OCI-LY3 (cell line): Measurements from ENCODE around the gene PCNX3.

Experiments used
- H2AFZ ChIP-seq: fragments of 200-600, 300-600 bp; shearing (Covaris generic); 2 replicates; pipeline ENCODE4 v1.6.0; 2014; ENCODE audit warnings: antibody characterized with exemption, low read depth, low read length
- H3K27ac ChIP-seq: fragments of 200-600, 300-600 bp; sonication (generic); 2 replicates; pipeline ENCODE4 v1.5.1; 2014; ENCODE audit warnings: mild to moderate bottlenecking, low read length, moderate library complexity, mixed read lengths
- H3K27me3 ChIP-seq: fragments of 200-600, 300-600 bp; sonication (generic); 2 replicates; pipeline ENCODE4 v1.6.1; 2014; ENCODE audit warnings: low read depth, low read length, mixed read lengths
- H3K36me3 ChIP-seq: fragments of 200-600, 300-600 bp; sonication (generic); replicated peaks from 2 replicates; pipeline ENCODE3; 2014; ENCODE audit warnings: low read depth, low read length, mixed read lengths
- H3K4me1 ChIP-seq: fragments of 300-600, 200-600 bp; sonication (generic); 2 replicates; pipeline ENCODE4 v1.6.1; 2014; ENCODE audit warnings: low read length, mixed read lengths
- H3K4me2 ChIP-seq: fragments of 200-600, 300-600 bp; sonication (generic); 2 replicates; pipeline ENCODE4 v1.6.1; 2014; ENCODE audit warnings: low read length, mixed read lengths
- H3K4me3 ChIP-seq: fragments of 300-600, 200-600 bp; sonication (generic); 2 replicates; pipeline ENCODE4 v1.5.1; 2014; ENCODE audit warnings: antibody characterized with exemption, mild to moderate bottlenecking, low read length, moderate library complexity
- H3K79me2 ChIP-seq: fragments of 300-600, 200-600 bp; shearing (Covaris generic); 2 replicates; pipeline ENCODE4 v1.6.1; 2014; ENCODE audit warnings: mild to moderate bottlenecking, low read length, mixed read lengths
- H3K9ac ChIP-seq: fragments of 300-600, 200-600 bp; shearing (Covaris generic); 2 replicates; pipeline ENCODE4 v1.6.0; 2014; ENCODE audit warnings: mild to moderate bottlenecking, low read length, moderate library complexity
- H3K9me3 ChIP-seq: fragments of 200-600, 300-600 bp; shearing (Covaris generic); 2 replicates; pipeline ENCODE4 v1.6.1; 2014; ENCODE audit warnings: low read length, mixed read lengths; ENCODE audit not compliant: insufficient read depth
- H4K20me1 ChIP-seq: fragments of 200-600, 300-600 bp; sonication (generic); 2 replicates; pipeline ENCODE4 v1.6.1; 2016; ENCODE audit warnings: low read length, mixed read lengths; ENCODE audit not compliant: insufficient read depth
- EZH2phosphoT487 ChIP-seq: fragments of 200-600 bp; shearing (Covaris generic); IDR thresholded peaks from 2 replicates; pipeline ENCODE4 v1.6.1; 2018; ENCODE audit warnings: antibody characterized with exemption, mixed run types, low read depth
- TF ChIP-seq, protein P1 (sequence below): fragments of 200-600, 300-600 bp; sonication (generic); IDR thresholded peaks from 2 replicates; pipeline ENCODE4 v1.5.1; 2014; ENCODE audit warnings: antibody characterized with exemption, low read length, low read depth

PCNX3 gene

GRCh38 chr11:65589444-65590239 is 25.9 kb upstream of the PCNX3 start:
- no peaks in the 10 kb centered on the region for H3K27me3 ChIP-seq
- no peak overlapping the region for H2AFZ ChIP-seq
- no peaks in the 10 kb centered on the region for H3K79me2 ChIP-seq
- peaks cover 48% of the 10 kb centered on the region for H3K4me1 ChIP-seq
- H4K20me1 ChIP-seq = no peaks in the 10 kb centered on the region
- H3K9me3 ChIP-seq = no peaks in the 10 kb centered on the region
- H3K4me2 ChIP-seq = peak overlapping the region; percentile 50
- H3K27ac ChIP-seq = peak overlapping the region; percentile 93
- no peak for TF ChIP-seq EZH2phosphoT487
- TF ChIP-seq, protein P1, sequence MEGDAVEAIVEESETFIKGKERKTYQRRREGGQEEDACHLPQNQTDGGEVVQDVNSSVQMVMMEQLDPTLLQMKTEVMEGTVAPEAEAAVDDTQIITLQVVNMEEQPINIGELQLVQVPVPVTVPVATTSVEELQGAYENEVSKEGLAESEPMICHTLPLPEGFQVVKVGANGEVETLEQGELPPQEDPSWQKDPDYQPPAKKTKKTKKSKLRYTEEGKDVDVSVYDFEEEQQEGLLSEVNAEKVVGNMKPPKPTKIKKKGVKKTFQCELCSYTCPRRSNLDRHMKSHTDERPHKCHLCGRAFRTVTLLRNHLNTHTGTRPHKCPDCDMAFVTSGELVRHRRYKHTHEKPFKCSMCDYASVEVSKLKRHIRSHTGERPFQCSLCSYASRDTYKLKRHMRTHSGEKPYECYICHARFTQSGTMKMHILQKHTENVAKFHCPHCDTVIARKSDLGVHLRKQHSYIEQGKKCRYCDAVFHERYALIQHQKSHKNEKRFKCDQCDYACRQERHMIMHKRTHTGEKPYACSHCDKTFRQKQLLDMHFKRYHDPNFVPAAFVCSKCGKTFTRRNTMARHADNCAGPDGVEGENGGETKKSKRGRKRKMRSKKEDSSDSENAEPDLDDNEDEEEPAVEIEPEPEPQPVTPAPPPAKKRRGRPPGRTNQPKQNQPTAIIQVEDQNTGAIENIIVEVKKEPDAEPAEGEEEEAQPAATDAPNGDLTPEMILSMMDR = no peak
- H3K36me3 ChIP-seq = peaks cover 9% of the 10 kb centered on the region
- H3K4me3 ChIP-seq = peak overlapping the region; percentile 14; the same call in 1 of the 2 replicates
- peak overlapping the region; percentile 28; the same call in 1 of the 2 replicates for H3K9ac ChIP-seq

GRCh38 chr11:65590240-65590738 is 25.3 kb upstream of the PCNX3 start:
- peaks cover 7% of the 10 kb centered on the region for H3K36me3 ChIP-seq
- no peaks in the 10 kb centered on the region for H3K79me2 ChIP-seq
- peak overlapping the region; percentile 25 for H3K27ac ChIP-seq
- H2AFZ ChIP-seq = no peak overlapping the region
- H3K4me1 ChIP-seq = peaks cover 48% of the 10 kb centered on the region
- no peak overlapping the region for H3K9ac ChIP-seq
- H3K9me3 ChIP-seq = no peaks in the 10 kb centered on the region
- no peak overlapping the region for H3K4me3 ChIP-seq
- no peaks in the 10 kb centered on the region for H3K27me3 ChIP-seq
- TF ChIP-seq, protein P1 = no peak
- no peak for TF ChIP-seq EZH2phosphoT487
- H3K4me2 ChIP-seq = peak overlapping the region; percentile 50
- no peaks in the 10 kb centered on the region for H4K20me1 ChIP-seq

- no peak overlapping the region for H3K4me3 ChIP-seq
- H3K4me2 ChIP-seq = no peak overlapping the region
- no peaks in the 10 kb centered on the region for H3K9me3 ChIP-seq
- H3K27me3 ChIP-seq = no peaks in the 10 kb centered on the region
- H2AFZ ChIP-seq = no peak overlapping the region
- peaks cover 4% of the 10 kb centered on the region for H3K36me3 ChIP-seq
- no peaks in the 10 kb centered on the region for H3K79me2 ChIP-seq
- peaks cover 35% of the 10 kb centered on the region for H3K4me1 ChIP-seq
- H3K27ac ChIP-seq = no peak overlapping the region
- H3K9ac ChIP-seq = no peak overlapping the region
- no peaks in the 10 kb centered on the region for H4K20me1 ChIP-seq
- TF ChIP-seq, protein P1 = no peak
- TF ChIP-seq EZH2phosphoT487 = no peak
Observed at GRCh38 chr11:65591939-65592857, 23.4 kb upstream of the PCNX3 start.
